ENCODE results near the gene AIDA. TPM values are rescaled to one million over a fixed set of nuclear protein-coding genes. Genes with fewer than 3 reads are reported as not detected.

The AIDA gene
- total and polyA plus RNA-seq, 11 donors = 29.0 to 73.7 (median 46.6) TPM

GRCh38 chr1:222622765-222623164 lies 89.5 kb downstream of the AIDA start:
- H3K36me3 ChIP-seq = peaks cover 0 to 66% (median 56%) of the 10 kb centered on the region in 9 donors

GRCh38 chr1:222620566-222620965 lies 91.7 kb downstream of the AIDA start:
- WGBS, 4 donors = 86 to 91% (median 89%) methylated on average over 2 of the region's 2 CpGs
- no peaks in the 10 kb centered on the region for H3K27me3 ChIP-seq

More at GRCh38 chr1:222622765-222623164, 89.5 kb downstream of the AIDA start:
- TF ChIP-seq CTCF (IDR thresholded peaks at IDR 0.05) (no peak), POLR2A (IDR thresholded peaks at IDR 0.05) (no peak)
- Histone ChIP-seq H3K27ac (no peak overlapping the region), H3K9me3 (no peaks in the 10 kb centered on the region), H3K4me3 (no peak overlapping the region), H3K4me1 (peaks cover 0 to 15% (median 9%) of the 10 kb centered on the region in 12 donors), H3K27me3 (no peaks in the 10 kb centered on the region)
- WGBS, 4 donors = 80 to 86% (median 83%) methylated on average over 5 of the region's 5 CpGs
- DNase-seq (no peak), ATAC-seq (no peak)
- intact Hi-C loops (cut with DNase I) = no loop called here

GRCh38 chr1:222618880-222619596 lies 93.3 kb downstream of the AIDA start:
- intact Hi-C loops (cut with DNase I) = loop anchor here in 2 of 10 donors (2.0 kb wide), 2 partner anchors 22 to 30 kb away; partner anchors contain the start of gene TAF1A (in 1 of the 2)
- TF ChIP-seq POLR2A (IDR thresholded peaks at IDR 0.05) (no peak), CTCF (IDR thresholded peaks at IDR 0.05) (no peak)
- 16 to 21% (median 19%) methylated on average over 15 to 20 of the region's 20 CpGs for WGBS, 4 donors
- Histone ChIP-seq H3K27me3 (peaks cover 0 to 5% (median 0%) of the 10 kb centered on the region in 9 donors), H3K36me3 (peaks cover 0 to 29% (median 20%) of the 10 kb centered on the region in 9 donors), H3K9me3 (no peaks in the 10 kb centered on the region), H3K4me3 (peak overlapping the region; percentile 75 to 99 (median 96)), H3K27ac (peak overlapping the region in 5 of 12 donors; percentile 65 to 87 (median 83)), H3K4me1 (peaks cover 0 to 20% (median 10%) of the 10 kb centered on the region in 12 donors)
- peak in 3 of 5 donors; percentile 11 to 32 (median 28) for DNase-seq
- peak in 3 of 4 donors; percentile 8 to 30 (median 25) for ATAC-seq

More at GRCh38 chr1:222620566-222620965, 91.7 kb downstream of the AIDA start:
- ATAC-seq (no peak), DNase-seq (no peak)
- H3K27ac ChIP-seq = no peak overlapping the region
- no peak overlapping the region for H3K4me3 ChIP-seq
- H3K9me3 ChIP-seq = no peaks in the 10 kb centered on the region
- H3K4me1 ChIP-seq = peaks cover 0 to 21% (median 10%) of the 10 kb centered on the region in 12 donors
- intact Hi-C loops (cut with DNase I) = no loop called here
- H3K36me3 ChIP-seq = peaks cover 0 to 44% (median 35%) of the 10 kb centered on the region in 9 donors
- no peak for TF ChIP-seq CTCF (IDR thresholded peaks at IDR 0.05)
- TF ChIP-seq POLR2A (IDR thresholded peaks at IDR 0.05) = no peak

Other genes starting within 250 kb of the AIDA start
- 1 to 10 TPM in 1 of 9 donors, under 1 TPM in 1, not detected in 7; 0.27 to 1.1 TPM for gene HHIPL2, start 164.4 kb downstream of the AIDA start, total RNA-seq
- under 1 TPM in 1 of 2 donors, not detected in 1; 0.06 TPM for gene HHIPL2, start 164.4 kb downstream of the AIDA start, polyA plus RNA-seq
- gene TAF1A, start 122.6 kb downstream of the AIDA start, total RNA-seq = 1 to 10 TPM in 8 of 9 donors, under 1 TPM in 1; 0.81 to 5.1 (median 1.6) TPM
- 1 to 10 TPM in 1 of 2 donors, under 1 TPM in 1; 0.99 to 2.4 TPM for gene TAF1A, start 122.6 kb downstream of the AIDA start, polyA plus RNA-seq
- gene MIA3, start 94.4 kb downstream of the AIDA start, total RNA-seq = 10 to 100 TPM; 50.2 to 71.1 (median 61.4) TPM
- gene MIA3, start 94.4 kb downstream of the AIDA start, polyA plus RNA-seq = 10 to 100 TPM; 20.2 to 48.6 TPM
- gene BROX, start 73 bp upstream of the AIDA start, total RNA-seq = 10 to 100 TPM; 29.6 to 51.1 (median 36.7) TPM
- gene BROX, start 73 bp upstream of the AIDA start, polyA plus RNA-seq = 10 to 100 TPM; 10.1 to 13.8 TPM
- under 1 TPM in 2 of 9 donors, not detected in 7; 0.16 to 0.48 TPM for gene FAM177B, start 24.7 kb upstream of the AIDA start, total RNA-seq
- gene FAM177B, start 24.7 kb upstream of the AIDA start, polyA plus RNA-seq = under 1 TPM in 1 of 2 donors, not detected in 1; 0.27 TPM
- gene DISP1, start 102.5 kb upstream of the AIDA start, total RNA-seq = 10 to 100 TPM in 1 of 9 donors, 1 to 10 TPM in 8; 3.5 to 16.3 (median 5.9) TPM
- 1 to 10 TPM; 2.3 to 4.3 TPM for gene DISP1, start 102.5 kb upstream of the AIDA start, polyA plus RNA-seq

Data from heart left ventricle (tissue), 16 donors.